ENCODE results near the gene HEYL. TPM values are rescaled to one million over a fixed set of nuclear protein-coding genes. Genes with fewer than 3 reads are reported as not detected.
A peak's percentile ranks its signal among the peaks of the same experiment; 100 is the strongest.

The HEYL gene
- total RNA-seq, 1 donor from 2014 or later = 4.3 TPM

DNA sequence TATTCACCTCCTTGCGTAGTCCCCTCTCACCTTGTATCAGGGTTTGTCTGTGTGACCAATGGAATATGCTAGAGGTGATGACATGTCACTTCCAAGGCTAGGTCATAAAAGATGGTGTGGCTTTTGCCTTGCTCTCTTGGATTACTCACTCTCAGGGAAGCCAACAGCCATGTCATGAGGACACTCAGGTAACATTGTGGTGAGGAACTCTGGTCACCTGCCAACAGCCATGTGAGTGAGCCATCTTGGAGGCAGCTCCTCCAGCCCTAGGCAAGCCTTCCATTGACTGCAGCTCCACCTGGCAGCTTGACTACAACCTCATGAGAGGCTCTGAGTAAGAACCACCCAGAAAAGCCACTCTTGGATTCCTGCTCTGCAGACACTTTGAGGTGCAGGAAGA lies 11.0 kb upstream of the HEYL start:
- Mint-ChIP-seq H3K36me3 (ENCODE audit: insufficient read depth) (no peaks in the 10 kb centered on the region), H3K4me3 (ENCODE audit: low read depth) (no peak overlapping the region), H3K27me3 (peaks cover 16% of the 10 kb centered on the region), H3K27ac (no peak overlapping the region), H3K9me3 (ENCODE audit: low read depth) (no peaks in the 10 kb centered on the region), H3K4me1 (ENCODE audit: low read depth) (peaks cover 8% of the 10 kb centered on the region)
- TF ChIP-seq, protein P1, sequence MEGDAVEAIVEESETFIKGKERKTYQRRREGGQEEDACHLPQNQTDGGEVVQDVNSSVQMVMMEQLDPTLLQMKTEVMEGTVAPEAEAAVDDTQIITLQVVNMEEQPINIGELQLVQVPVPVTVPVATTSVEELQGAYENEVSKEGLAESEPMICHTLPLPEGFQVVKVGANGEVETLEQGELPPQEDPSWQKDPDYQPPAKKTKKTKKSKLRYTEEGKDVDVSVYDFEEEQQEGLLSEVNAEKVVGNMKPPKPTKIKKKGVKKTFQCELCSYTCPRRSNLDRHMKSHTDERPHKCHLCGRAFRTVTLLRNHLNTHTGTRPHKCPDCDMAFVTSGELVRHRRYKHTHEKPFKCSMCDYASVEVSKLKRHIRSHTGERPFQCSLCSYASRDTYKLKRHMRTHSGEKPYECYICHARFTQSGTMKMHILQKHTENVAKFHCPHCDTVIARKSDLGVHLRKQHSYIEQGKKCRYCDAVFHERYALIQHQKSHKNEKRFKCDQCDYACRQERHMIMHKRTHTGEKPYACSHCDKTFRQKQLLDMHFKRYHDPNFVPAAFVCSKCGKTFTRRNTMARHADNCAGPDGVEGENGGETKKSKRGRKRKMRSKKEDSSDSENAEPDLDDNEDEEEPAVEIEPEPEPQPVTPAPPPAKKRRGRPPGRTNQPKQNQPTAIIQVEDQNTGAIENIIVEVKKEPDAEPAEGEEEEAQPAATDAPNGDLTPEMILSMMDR (IDR thresholded peaks at IDR 0.05; ENCODE audit: unreplicated experiment) = no peak
- DNase-seq (ENCODE audit: low spot score, unreplicated experiment) = no peak

DNA sequence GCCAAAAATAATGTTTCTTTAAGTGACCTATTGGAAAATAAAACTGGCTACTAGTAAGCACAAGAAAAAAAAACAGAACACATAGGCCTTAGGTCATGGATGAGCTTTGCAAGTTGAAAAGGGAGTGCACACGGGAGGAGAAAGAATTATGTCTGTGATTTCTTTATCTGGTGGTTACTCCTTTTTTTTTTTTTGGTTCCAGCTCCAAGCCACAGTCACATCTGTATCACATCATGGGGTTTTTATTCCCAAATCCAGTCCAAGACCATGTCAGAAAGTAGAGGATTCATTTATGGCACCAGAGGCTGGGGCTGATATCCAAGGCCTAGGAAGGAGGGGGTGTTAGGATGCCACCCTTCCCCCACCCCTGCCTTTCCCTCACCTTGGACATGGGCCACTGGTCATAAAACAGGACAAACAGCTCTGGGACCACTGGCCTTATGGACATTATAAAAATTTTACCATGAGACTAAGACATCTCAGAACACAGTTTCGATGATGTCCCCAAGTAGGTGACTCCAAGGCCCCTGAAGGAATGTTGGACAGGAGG lies 10.3 kb upstream of the HEYL start:
- TF ChIP-seq, protein P1 (IDR thresholded peaks at IDR 0.05; ENCODE audit: unreplicated experiment) = no peak
- Mint-ChIP-seq H3K9me3 (ENCODE audit: low read depth) (no peaks in the 10 kb centered on the region), H3K4me1 (ENCODE audit: low read depth) (peaks cover 8% of the 10 kb centered on the region), H3K4me3 (ENCODE audit: low read depth) (no peak overlapping the region), H3K36me3 (ENCODE audit: insufficient read depth) (no peaks in the 10 kb centered on the region), H3K27me3 (peaks cover 15% of the 10 kb centered on the region), H3K27ac (no peak overlapping the region)
- no peak for DNase-seq (ENCODE audit: low spot score, unreplicated experiment)

DNA sequence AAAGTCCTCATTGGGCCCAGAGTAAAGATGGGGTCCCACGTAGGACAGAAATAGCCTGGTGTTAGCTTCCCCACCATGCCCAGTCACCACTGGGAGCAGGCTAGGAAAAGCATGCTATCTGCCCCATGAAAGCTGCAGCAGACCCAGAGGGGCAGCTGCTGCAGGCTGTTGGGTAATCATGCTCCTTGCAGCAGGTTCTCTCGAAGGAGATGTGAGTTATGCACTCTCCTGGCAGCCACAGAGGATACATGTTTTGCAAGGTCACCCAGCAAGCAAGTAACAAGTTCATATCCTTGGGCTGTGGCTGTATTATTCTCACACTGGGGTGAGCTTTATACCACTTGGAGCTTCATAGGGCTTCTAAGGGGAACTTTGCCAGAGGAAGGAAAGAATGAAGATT lies 9.1 kb upstream of the HEYL start:
- Mint-ChIP-seq H3K4me3 (ENCODE audit: low read depth) (no peak overlapping the region), H3K36me3 (ENCODE audit: insufficient read depth) (no peaks in the 10 kb centered on the region), H3K27me3 (peaks cover 16% of the 10 kb centered on the region), H3K4me1 (ENCODE audit: low read depth) (peaks cover 8% of the 10 kb centered on the region), H3K9me3 (ENCODE audit: low read depth) (no peaks in the 10 kb centered on the region), H3K27ac (no peak overlapping the region)
- no peak for DNase-seq (ENCODE audit: low spot score, unreplicated experiment)
- TF ChIP-seq, protein P1 (IDR thresholded peaks at IDR 0.05; ENCODE audit: unreplicated experiment) = no peak

GRCh38 chr1:39647247-39647646 lies 7.8 kb upstream of the HEYL start:
- Mint-ChIP-seq H3K4me1 (ENCODE audit: low read depth) (peaks cover 8% of the 10 kb centered on the region), H3K27me3 (peaks cover 27% of the 10 kb centered on the region), H3K27ac (peak overlapping the region; percentile 94), H3K36me3 (ENCODE audit: insufficient read depth) (no peaks in the 10 kb centered on the region), H3K4me3 (ENCODE audit: low read depth) (no peak overlapping the region), H3K9me3 (ENCODE audit: low read depth) (no peaks in the 10 kb centered on the region)
- DNase-seq (ENCODE audit: low spot score, unreplicated experiment) = no peak
- TF ChIP-seq, protein P1 (IDR thresholded peaks at IDR 0.05; ENCODE audit: unreplicated experiment) = no peak

GRCh38 chr1:39646232-39647081 lies 7.0 kb upstream of the HEYL start:
- Mint-ChIP-seq H3K36me3 (ENCODE audit: insufficient read depth) (no peaks in the 10 kb centered on the region), H3K9me3 (ENCODE audit: low read depth) (no peaks in the 10 kb centered on the region), H3K4me1 (ENCODE audit: low read depth) (peaks cover 8% of the 10 kb centered on the region), H3K27me3 (peaks cover 27% of the 10 kb centered on the region), H3K27ac (peak overlapping the region; percentile 94), H3K4me3 (ENCODE audit: low read depth) (no peak overlapping the region)
- TF ChIP-seq, protein P1 (IDR thresholded peaks at IDR 0.05; ENCODE audit: unreplicated experiment) = no peak
- peak; percentile 42 for DNase-seq (ENCODE audit: low spot score, unreplicated experiment)

All from progenitor cell of endocrine pancreas (in vitro differentiated cells).